Measurements from ENCODE around the gene CHD1L.
"Not testable (repeated sequence)": the region's sequence is repeated elsewhere in the genome, so short reads cannot be mapped to it uniquely, and the experiment has no call there.

CHD1L gene

GRCh38 chr1:147235822-147236221 is 6.7 kb upstream of the CHD1L start:
- DNase-seq: no peak

- no peak for DNase-seq
Observed at GRCh38 chr1:147236448-147236847, 6.0 kb upstream of the CHD1L start.

- no peak for DNase-seq
Observed at GRCh38 chr1:147236959-147237791, 5.3 kb upstream of the CHD1L start.

- no peak for DNase-seq
Observed at GRCh38 chr1:147238053-147238902, 4.2 kb upstream of the CHD1L start.

GRCh38 chr1:147238925-147239820 is 3.3 kb upstream of the CHD1L start:
- no peak for DNase-seq

GRCh38 chr1:147240131-147240721 is 2.3 kb upstream of the CHD1L start:
- not testable (repeated sequence) for DNase-seq

- peak in 1 of 2 donors; percentile 25 for DNase-seq
Observed at GRCh38 chr1:147241934-147242448, 493 bp upstream of the CHD1L start.

GRCh38 chr1:147243228-147243685 is 773 bp downstream of the CHD1L start:
- DNase-seq: peak; percentile 17 to 35

GRCh38 chr1:147243841-147244240 is 1.4 kb downstream of the CHD1L start:
- no peak for DNase-seq

GRCh38 chr1:147245129-147245528 is 2.6 kb downstream of the CHD1L start:
- DNase-seq: peak; percentile 30 to 93

- peak; percentile 67 to 95 for DNase-seq
Observed at GRCh38 chr1:147245586-147246021, 3.1 kb downstream of the CHD1L start.

GRCh38 chr1:147246044-147246690 is 3.7 kb downstream of the CHD1L start:
- DNase-seq: no peak

GRCh38 chr1:147246910-147247655 is 4.6 kb downstream of the CHD1L start:
- DNase-seq: peak; percentile 38 to 76

- DNase-seq: no peak
Observed at GRCh38 chr1:147247656-147248238, 5.3 kb downstream of the CHD1L start.

- DNase-seq: no peak
Observed at GRCh38 chr1:147252540-147252939, 10.1 kb downstream of the CHD1L start.

GRCh38 chr1:147260956-147261355 is 18.5 kb downstream of the CHD1L start:
- no peak for DNase-seq

GRCh38 chr1:147264158-147264768 is 21.8 kb downstream of the CHD1L start:
- no peak for DNase-seq

- DNase-seq: no peak
Observed at GRCh38 chr1:147266381-147266780, 23.9 kb downstream of the CHD1L start.

GRCh38 chr1:147267711-147268110 is 25.2 kb downstream of the CHD1L start:
- no peak for DNase-seq

- no peak for DNase-seq
Observed at GRCh38 chr1:147270721-147271120, 28.2 kb downstream of the CHD1L start.
